GM18909 (cell line): ENCODE results near the gene TBX19.
A peak's percentile ranks its signal among the peaks of the same experiment; 100 is the strongest.

ENCODE experiments used
- ATAC-seq: cut with Tn5 transposase; IDR thresholded peaks from one replicate; pipeline ENCODE4 v1.9.1; 2021; ENCODE audit warnings: mild to moderate bottlenecking; ENCODE audit not compliant: unreplicated experiment, poor library complexity

The TBX19 gene

GRCh38 chr1:168279253-168279652 is 1.4 kb upstream of the TBX19 start:
- ATAC-seq: no peak

DNA sequence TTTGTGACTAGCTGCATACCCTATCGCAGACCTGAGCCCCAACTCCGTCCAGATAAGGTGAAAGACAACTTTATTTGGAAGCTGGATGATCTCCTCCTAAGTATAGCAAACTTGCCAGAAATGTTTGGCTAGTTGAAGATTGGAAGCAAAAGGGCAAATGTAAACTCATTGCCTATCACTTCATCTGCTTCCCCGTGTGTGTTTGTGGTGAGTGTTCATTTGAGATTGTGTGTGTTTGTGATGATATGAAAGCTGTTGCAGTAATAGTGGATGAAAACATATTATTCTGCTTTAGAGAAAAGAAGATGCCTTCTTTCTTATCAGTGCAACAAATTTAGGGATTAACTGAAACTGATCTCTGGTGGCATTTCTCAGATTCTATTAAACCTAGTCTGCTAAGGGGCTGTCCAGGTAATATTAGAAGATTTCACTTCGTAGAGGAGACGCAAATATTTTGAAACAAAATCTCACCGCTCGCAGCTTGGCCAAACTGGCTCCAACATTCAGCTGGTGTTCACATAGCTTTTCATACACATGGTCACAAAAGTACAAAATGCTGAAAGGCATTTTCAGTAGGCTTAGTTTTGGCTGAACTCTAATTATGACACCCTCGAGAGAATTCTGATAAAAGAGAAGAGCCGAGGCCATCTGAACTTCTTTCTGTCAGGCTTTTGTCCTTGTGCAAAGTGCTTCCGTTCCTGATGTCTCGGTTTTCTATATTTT is 1.1 kb downstream of the TBX19 start:
- ATAC-seq: no peak

- no peak for ATAC-seq
Measured at GRCh38 chr1:168285521-168285790, 4.8 kb downstream of the TBX19 start.

DNA sequence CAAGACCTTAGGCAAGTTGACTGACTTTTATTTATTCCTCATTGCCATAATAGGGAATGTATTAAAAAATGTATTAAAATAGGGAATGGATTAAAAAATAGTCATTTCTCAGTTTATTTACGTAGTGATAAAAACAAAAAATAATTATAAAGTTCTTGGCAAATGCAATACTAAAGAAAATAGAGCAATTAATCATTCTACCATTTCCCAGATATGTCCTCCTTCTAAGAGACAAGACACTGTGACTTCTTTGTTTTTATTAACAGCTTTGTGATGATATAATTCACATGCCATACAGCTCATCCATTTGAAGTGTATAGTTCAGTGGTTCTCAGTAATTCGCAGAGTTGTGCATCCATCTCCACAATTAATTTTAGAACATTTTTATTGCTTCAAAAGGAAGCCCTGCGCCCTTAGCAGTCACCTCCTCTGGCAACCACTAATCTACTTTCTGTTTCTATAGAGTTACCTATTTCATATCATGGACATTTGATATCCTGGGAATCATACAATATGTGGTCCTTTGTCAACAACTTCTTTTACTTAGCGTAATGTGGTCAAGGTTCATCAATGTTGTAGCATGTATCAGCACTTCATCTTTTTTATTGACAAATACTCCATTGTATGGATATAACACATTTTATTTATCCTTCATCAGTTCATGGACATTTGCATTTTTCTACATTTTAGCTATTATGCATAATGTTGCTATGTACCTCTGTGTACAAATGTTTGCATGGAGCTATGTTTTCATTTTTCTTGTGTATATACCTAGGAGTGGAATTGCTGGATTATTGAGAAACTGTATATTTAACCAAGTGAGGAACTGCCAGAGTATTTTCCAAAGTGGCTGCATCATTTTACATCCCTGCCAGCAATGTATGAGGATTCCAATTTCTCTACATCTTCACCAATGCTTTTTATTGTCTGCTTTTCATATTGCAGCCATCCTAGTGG is 5.6 kb downstream of the TBX19 start:
- ATAC-seq: no peak

GRCh38 chr1:168287237-168287664 is 6.6 kb downstream of the TBX19 start:
- ATAC-seq: no peak

DNA sequence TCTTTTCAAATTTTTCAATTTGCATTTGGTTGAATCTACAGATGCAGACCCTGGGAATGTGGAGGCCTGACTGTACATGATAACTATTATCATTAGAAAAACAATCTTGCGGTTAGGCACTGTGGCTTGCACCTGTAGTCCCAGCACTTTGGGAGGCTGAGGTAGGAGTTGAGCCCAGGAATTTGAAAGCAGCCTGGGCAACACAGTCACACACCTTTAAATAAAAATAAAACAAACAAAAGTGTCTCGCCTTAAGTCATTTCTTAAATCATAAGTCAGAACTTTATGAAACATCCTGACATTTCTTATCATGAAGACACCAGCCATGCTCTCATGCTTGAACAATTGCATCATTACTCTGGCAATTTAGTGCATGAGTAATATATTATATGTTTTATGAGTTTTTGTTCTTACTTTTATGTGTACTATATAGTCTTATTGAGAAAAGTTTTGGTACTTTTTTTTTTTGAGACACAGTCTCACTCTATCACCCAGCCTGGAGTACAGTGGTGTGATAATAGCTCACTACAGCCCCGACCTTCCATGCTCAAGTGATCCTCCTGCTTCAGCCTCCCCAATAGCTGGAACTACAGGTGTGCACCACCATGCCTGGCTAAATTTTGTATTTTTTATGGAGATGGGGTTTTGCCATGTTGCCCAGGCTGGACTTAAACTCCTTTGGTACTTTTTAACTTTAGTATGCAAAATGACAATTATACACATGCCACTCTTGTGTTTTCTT is 7.8 kb downstream of the TBX19 start:
- no peak for ATAC-seq

DNA sequence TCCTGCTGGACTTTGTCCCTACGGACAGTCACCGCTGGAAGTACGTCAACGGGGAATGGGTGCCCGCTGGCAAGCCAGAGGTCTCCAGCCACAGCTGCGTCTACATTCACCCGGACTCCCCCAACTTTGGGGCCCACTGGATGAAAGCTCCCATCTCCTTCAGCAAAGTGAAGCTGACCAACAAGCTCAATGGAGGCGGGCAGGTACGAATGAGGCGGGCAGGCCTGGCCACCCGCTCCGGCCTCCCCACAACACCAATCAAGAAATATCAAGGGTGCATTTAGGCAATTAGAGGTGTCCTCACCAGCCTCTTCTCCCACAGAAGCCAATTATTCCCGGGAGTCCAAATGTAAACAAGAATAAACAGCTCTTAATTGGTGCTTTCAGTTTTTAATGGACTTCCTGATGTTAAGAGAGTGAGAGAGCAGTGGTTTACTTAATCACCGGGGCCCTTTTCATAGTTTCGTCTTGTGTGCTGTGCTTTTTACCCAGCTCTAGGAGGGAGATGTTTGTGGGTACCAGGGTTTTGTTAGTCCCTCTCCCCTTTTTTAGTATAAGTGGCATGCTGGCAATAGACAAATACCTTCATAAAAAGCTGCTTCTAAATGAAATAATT is 10.7 kb downstream of the TBX19 start:
- ATAC-seq: no peak

DNA sequence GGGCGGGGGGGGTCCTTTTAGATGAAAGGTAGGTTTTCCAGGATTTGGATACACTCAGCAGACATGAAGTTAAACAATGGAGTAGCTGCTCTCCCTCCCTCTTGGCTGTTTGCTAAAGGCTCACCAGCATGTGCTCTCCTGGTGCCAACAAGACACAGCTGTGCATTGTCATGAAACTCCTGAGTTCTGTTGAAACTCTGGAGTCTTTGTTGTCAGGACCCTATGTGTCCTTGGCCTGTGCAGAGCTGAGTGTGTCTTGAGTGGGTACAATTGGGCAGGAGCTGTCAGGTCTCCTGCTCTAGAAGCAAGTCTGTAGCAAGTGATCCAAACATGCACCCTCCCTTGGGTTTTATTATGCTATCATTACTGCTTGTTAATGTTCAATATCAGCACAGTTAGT is 12.7 kb downstream of the TBX19 start:
- ATAC-seq: no peak

- no peak for ATAC-seq
Measured at GRCh38 chr1:168295411-168296114, 14.9 kb downstream of the TBX19 start.

DNA sequence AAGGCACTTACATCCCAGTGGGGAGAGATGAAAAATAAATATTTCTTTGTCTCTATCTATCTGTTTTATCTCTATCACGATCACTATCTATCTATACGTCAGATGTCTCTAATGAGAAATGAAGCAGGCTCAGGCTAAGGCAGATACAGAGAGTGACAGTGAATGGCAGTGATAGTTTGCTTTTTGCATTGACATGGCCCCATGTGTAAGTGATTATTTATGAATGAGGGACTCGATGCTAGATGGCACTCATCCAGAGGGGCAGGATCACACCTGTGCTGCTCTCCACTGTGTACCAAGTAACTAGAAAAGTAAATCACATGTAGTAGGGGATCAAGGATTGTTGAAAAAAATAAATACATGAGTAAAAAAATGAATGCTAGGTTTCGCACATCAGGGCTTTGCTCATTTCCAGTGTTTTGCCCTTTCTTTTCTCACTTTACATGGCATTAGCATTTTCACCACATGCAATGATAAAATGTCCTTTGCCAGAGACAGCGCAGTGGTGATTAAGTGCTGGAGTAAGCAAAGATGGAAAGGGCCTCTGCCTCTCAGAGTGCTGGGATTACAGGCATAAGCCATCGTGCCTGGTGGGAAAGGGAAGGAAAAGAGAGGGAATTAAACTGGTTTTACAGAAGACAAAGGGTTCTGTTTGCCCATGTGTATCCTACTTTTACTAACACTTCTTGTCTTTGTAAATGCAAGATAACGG is 16.5 kb downstream of the TBX19 start:
- no peak for ATAC-seq

GRCh38 chr1:168298446-168298845 is 17.8 kb downstream of the TBX19 start:
- no peak for ATAC-seq

DNA sequence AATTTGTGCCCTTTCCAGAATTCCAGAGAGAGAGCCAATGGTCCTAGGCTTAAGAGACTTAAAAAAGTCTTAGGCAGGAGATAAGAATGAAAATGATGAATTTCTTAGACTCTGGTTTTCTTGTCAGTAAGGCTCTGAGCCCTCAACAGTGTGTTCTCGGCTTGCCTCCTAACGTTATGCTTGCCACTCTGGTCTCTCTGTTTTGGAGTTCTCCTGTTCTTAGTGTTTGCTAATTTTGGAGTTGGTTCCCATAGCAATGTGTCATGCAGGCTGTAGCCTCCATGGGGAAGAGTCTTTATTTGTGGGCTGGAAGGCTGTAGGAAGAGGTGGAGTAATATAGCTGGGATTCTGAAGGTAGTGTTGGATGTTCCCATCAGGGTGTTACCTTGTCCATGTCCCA is 19.9 kb downstream of the TBX19 start:
- no peak for ATAC-seq

DNA sequence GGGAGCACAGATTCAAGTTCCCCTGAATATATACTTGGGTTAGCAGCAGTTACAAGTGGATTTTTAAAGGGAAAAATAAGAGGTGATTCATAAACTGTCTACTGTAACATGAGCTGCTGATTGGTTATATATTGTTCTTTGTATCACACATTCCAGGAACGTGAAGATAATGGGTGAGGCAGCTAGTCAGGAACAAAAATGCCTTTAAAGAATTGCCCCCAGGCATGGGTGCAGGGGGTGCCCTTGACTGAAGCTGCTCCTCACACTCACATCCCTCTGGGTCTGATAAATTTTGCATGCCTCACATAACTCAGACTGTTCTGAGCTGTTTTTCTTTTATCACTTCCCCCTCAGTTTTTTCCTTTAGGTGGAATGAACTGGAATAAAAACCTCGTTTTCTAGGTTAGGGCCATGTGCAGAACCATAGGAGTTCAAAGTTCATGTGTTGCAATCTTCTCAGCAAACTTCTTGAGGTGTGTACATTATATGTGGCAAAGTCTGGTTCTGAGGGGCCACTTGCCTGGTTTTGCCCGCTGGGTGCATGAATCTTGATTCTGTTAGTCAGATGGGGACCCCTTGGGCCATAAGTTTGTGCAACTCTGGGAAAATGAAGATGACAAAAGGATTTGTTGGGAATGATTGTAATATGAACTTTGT is 21.1 kb downstream of the TBX19 start:
- ATAC-seq: no peak

DNA sequence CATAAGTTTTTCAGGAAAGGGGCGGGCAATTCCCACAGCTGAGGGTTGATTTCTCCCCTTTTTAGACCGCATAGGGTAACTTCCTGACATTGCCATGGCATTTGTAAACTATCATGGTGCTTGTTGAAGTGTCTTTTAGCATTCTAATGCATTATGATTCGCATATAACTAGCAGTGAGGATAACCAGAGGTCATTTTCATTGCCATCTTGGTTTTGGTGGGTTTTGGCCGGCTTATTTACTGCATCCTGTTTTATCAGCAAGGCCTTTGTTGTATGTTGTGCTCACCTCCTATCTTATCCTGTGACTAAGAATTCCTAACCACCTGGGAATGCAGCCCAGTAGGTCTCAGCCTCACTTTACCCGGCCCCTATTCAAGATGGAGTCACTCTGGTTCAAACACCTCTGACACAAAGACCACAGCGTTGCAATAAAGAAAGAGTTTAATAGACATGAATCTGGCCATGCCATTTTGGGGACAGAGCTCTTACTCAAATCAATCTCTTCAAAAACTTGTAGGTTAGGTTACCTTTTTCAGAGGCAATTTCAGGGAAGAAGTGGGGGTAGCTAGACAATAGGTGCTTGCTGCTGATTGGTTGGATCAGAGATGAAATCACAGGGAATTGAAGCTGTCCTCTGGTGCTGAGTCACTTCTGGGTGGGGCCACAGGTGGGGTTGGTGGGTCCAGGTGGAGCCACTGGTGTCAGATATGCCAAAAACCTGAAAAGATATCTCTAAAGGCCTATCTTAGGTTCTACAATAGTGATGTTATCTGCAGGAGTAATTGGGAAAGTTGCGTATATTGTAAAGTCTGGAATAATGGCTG is 23.3 kb downstream of the TBX19 start:
- no peak for ATAC-seq

- no peak for ATAC-seq
Measured at GRCh38 chr1:168304865-168305264, 24.2 kb downstream of the TBX19 start.

- ATAC-seq: peak; percentile 52
Measured at GRCh38 chr1:168312718-168313604, 32.3 kb downstream of the TBX19 start.

DNA sequence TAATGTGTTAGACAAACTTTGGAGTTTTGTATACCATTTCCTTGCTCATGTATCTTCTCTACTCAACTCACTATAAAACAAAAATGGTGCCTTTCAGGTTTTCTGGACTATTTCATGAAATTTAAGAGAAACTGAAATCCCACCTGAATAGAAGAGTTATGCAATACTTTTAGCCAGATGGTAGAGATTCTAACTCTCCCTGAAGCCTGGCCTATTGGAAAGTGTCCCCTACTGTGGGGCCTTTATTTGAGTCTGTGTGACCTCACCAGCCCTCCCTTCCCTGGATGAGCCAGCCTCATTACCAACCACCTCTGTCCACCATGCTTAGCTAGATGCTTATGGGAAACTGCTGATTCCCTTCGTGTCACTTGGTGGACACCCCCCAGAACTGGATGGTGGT is 35.5 kb downstream of the TBX19 start:
- ATAC-seq: no peak
